Subcutaneous abdominal adipose tissue (tissue), 5 donors: ENCODE measurements around the gene EHD2.

Experiments
- H3K27ac ChIP-seq: one replicate; pipeline ENCODE4 v1.7.0; 2013; ENCODE audit warnings: low read depth, mild to moderate bottlenecking, inconsistent platforms, low read length, moderate library complexity
- H3K27me3 ChIP-seq, 5 donors: one replicate each; pipeline ENCODE4 v1.7.0; 2013; ENCODE audit warnings: low read length in 5 of 5, inconsistent platforms in 1 of 5; ENCODE audit not compliant: control insufficient read depth in 5 of 5, insufficient read depth in 4 of 5
- H3K36me3 ChIP-seq, 5 donors: one replicate each; pipeline ENCODE4 v1.7.0; 2013; ENCODE audit warnings: low read length in 5 of 5; ENCODE audit not compliant: control insufficient read depth in 5 of 5, insufficient read depth in 5 of 5
- H3K4me1 ChIP-seq, 5 donors: one replicate each; pipeline ENCODE4 v1.7.0; 2013; ENCODE audit warnings: low read length in 5 of 5, mild to moderate bottlenecking in 3 of 5, moderate library complexity in 1 of 5; ENCODE audit not compliant: control insufficient read depth in 5 of 5, insufficient read depth in 5 of 5
- H3K4me3 ChIP-seq, 5 donors: one replicate each; pipeline ENCODE4 v1.7.0; 2013; ENCODE audit warnings: low read length in 5 of 5, low read depth in 1 of 5
- H3K9ac ChIP-seq, 5 donors: one replicate each; pipeline ENCODE4 v1.7.0; 2013; ENCODE audit warnings: low read length in 5 of 5, mild to moderate bottlenecking in 4 of 5, moderate library complexity in 3 of 5
- H3K9me3 ChIP-seq, 5 donors: one replicate each; pipeline ENCODE4 v1.7.0; 2013; ENCODE audit warnings: low read length in 5 of 5; ENCODE audit not compliant: control insufficient read depth in 5 of 5
- donor health status: healthy.
- donor health status: healthy.
- donor health status: healthy.
- donor health status: healthy.
- donor health status: healthy.

The EHD2 gene

GRCh38 chr19:47755065-47755761 is 42.0 kb downstream of the EHD2 start:
- Histone ChIP-seq H3K9me3 (no peaks in the 10 kb centered on the region), H3K36me3 (peaks cover 6 to 89% (median 84%) of the 10 kb centered on the region in 5 donors), H3K27me3 (no peaks in the 10 kb centered on the region), H3K4me1 (no peaks in the 10 kb centered on the region), H3K27ac (no peak overlapping the region), H3K9ac (no peak overlapping the region), H3K4me3 (no peak overlapping the region)

DNA sequence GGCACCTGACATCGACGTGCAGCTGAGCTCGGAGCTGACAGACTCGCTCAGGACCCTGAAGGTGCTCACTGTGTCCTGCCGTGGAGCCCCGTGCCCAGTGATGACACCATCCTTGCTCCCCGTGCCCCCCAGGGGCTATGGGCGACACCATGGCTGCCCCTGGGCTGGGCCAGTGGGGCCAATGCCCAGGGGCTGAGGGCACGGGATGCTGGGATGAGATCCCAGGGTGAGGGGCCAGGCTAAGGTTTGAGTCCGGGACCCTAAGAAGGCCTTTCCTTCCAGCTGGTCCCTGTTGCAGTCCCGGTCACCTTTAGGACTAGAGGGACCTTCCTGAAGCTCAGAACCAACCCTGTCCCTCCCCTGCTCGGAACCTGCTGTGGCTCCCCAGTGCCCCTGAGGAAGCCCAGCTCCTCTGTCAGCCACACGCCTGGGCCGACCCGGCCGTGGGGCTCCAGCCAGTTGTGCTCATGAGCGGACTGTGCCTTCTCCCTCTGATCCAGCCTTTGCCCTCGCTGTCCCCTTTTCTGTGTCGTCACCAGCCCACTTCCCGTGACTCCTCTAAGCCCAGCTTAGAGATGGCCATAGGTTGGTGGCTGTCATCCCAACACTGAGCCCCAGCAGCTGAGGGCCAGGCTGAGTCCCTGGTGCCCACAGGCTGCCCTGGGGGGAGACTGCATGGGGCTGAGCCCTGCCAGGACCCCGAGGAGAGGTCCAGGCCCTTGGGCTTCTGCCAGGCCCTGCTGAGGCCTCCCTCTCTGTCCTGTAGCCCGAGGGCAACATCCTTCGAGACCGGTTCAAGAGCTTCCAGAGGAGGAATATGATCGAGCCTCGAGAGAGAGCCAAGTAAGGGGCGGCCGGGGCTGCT is 42.8 kb downstream of the EHD2 start:
- Histone ChIP-seq H3K4me1 (no peaks in the 10 kb centered on the region), H3K9me3 (no peaks in the 10 kb centered on the region), H3K36me3 (peaks cover 6 to 81% (median 76%) of the 10 kb centered on the region in 5 donors), H3K27ac (no peak overlapping the region), H3K9ac (no peak overlapping the region), H3K4me3 (no peak overlapping the region), H3K27me3 (no peaks in the 10 kb centered on the region)

GRCh38 chr19:47756627-47756929 is 43.4 kb downstream of the EHD2 start:
- H3K4me1 ChIP-seq: no peaks in the 10 kb centered on the region
- peaks cover 6 to 75% (median 71%) of the 10 kb centered on the region in 5 donors for H3K36me3 ChIP-seq

GRCh38 chr19:47756953-47757608 is 43.9 kb downstream of the EHD2 start:
- H3K9ac ChIP-seq: no peak overlapping the region
- H3K4me1 ChIP-seq: no peaks in the 10 kb centered on the region
- H3K27ac ChIP-seq: no peak overlapping the region
- no peaks in the 10 kb centered on the region for H3K27me3 ChIP-seq
- peaks cover 6 to 71% (median 68%) of the 10 kb centered on the region in 5 donors for H3K36me3 ChIP-seq
- no peak overlapping the region for H3K4me3 ChIP-seq
- no peaks in the 10 kb centered on the region for H3K9me3 ChIP-seq

More at GRCh38 chr19:47756627-47756929, 43.4 kb downstream of the EHD2 start:
- Histone ChIP-seq H3K4me3 (no peak overlapping the region), H3K27ac (no peak overlapping the region), H3K27me3 (no peaks in the 10 kb centered on the region), H3K9ac (no peak overlapping the region), H3K9me3 (no peaks in the 10 kb centered on the region)

DNA sequence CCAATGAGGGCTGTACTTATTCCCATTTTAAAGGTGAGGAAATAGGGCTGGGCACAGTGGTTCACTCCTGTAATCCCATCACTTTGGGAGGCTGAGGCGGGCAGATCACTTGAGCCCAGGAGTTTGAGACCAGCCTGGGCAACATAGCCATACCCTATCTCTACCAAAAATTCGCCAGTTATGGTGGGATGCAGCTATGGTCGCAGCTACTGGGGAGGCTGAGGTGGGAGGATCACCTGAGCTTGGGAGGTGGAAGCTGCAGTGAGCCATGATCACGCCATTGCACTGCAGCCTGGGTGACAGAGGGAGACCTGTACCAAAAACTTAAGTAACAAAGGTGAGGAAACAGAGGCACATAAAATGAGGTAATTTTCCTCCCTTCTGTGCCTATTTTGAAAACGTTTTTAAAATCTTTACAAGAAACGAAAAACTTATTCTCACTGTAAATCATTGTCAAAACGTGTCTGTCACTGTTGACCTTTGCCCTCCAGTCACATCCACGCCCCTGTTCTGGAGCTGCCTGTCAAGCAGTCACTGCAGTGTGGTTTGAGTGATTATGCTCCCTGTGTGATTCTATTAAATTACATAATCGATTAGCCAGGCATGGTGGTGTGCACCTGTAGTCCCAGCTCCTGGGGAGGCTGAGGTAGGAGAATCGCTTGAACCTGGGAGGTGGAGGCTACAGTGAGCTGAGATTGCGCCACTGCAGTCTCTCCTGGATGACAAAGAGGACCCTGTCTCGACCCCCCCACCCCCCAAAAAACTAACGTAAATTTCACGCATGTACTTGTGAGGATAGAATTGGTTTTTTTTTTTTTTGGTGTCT is 44.6 kb downstream of the EHD2 start:
- Histone ChIP-seq H3K9ac (no peak overlapping the region), H3K9me3 (no peaks in the 10 kb centered on the region), H3K27ac (no peak overlapping the region), H3K36me3 (peaks cover 6 to 63% (median 60%) of the 10 kb centered on the region in 5 donors), H3K27me3 (no peaks in the 10 kb centered on the region), H3K4me3 (no peak overlapping the region), H3K4me1 (peaks cover 0 to 5% (median under 1%) of the 10 kb centered on the region in 5 donors)

GRCh38 chr19:47758443-47758804 is 45.2 kb downstream of the EHD2 start:
- Histone ChIP-seq H3K4me1 (peaks cover 0 to 8% (median 2%) of the 10 kb centered on the region in 5 donors), H3K27ac (no peak overlapping the region), H3K9me3 (no peaks in the 10 kb centered on the region), H3K36me3 (peaks cover 6 to 57% (median 54%) of the 10 kb centered on the region in 5 donors), H3K27me3 (no peaks in the 10 kb centered on the region), H3K4me3 (no peak overlapping the region), H3K9ac (no peak overlapping the region)

GRCh38 chr19:47760632-47760999 is 47.4 kb downstream of the EHD2 start:
- H3K36me3 ChIP-seq: peaks cover 6 to 36% (median 35%) of the 10 kb centered on the region in 5 donors
- H3K27me3 ChIP-seq: no peaks in the 10 kb centered on the region
- H3K27ac ChIP-seq: no peak overlapping the region
- H3K9me3 ChIP-seq: no peaks in the 10 kb centered on the region
- no peak overlapping the region for H3K9ac ChIP-seq
- H3K4me3 ChIP-seq: no peak overlapping the region
- H3K4me1 ChIP-seq: peaks cover 0 to 13% (median 4%) of the 10 kb centered on the region in 5 donors

DNA sequence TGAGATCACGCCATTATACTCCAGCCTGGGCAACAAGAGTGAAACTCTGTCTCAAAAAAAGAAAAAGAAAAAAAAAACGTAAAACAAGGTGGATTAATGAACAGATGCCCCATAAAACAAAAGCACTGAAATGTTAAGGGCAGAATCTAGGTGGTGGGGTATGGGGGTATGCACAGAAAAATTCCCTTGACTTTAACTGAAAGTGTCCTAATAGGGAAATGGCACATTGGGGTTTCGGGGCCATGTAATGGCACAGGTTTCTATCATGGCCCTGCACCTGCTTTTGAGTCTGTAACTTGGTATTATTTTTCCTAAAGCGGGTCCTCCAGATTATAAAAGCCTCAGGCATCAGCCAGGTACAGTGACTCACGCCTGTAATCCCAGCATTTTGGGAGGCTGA is 48.3 kb downstream of the EHD2 start:
- Histone ChIP-seq H3K4me1 (peaks cover 0 to 15% (median 4%) of the 10 kb centered on the region in 5 donors), H3K9me3 (no peaks in the 10 kb centered on the region), H3K27me3 (no peaks in the 10 kb centered on the region), H3K36me3 (peaks cover 6 to 27% (median 25%) of the 10 kb centered on the region in 5 donors), H3K27ac (no peak overlapping the region), H3K4me3 (no peak overlapping the region), H3K9ac (no peak overlapping the region)

DNA sequence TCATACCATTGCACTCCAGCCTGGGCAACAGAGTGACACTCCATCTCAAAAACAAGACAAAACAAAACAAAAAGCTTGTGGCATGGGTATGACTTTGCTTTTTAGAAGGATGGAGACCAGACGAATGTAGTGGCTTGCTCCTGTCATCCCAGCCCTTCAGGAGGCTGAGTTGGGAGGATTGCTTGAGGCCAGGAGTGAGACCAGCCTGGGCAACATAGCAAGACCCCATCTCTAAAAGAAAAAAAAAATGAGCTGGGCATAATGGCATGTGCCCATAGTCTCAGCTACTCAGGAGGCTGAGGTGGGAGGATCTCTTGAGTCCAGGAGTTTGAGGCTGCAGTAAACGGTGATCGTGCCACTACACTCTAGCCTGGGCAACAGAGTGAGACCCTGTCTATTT is 48.9 kb downstream of the EHD2 start:
- no peak overlapping the region for H3K27ac ChIP-seq
- H3K4me3 ChIP-seq: no peak overlapping the region
- no peaks in the 10 kb centered on the region for H3K9me3 ChIP-seq
- H3K4me1 ChIP-seq: peaks cover 0 to 15% (median 4%) of the 10 kb centered on the region in 5 donors
- H3K36me3 ChIP-seq: peaks cover 6 to 21% (median 20%) of the 10 kb centered on the region in 5 donors
- H3K27me3 ChIP-seq: no peaks in the 10 kb centered on the region
- H3K9ac ChIP-seq: no peak overlapping the region
